Hepatic stellate cell (primary cell): ENCODE measurements around the gene ATAD1.

Experiments
- DNase-seq: peaks from one replicate; pipeline ENCODE4 v3.0.0; 2011; ENCODE audit warnings: low spot score

The ATAD1 gene

GRCh38 chr10:87715552-87716347 lies 102.3 kb downstream of the ATAD1 start:
- no peak for DNase-seq

DNA sequence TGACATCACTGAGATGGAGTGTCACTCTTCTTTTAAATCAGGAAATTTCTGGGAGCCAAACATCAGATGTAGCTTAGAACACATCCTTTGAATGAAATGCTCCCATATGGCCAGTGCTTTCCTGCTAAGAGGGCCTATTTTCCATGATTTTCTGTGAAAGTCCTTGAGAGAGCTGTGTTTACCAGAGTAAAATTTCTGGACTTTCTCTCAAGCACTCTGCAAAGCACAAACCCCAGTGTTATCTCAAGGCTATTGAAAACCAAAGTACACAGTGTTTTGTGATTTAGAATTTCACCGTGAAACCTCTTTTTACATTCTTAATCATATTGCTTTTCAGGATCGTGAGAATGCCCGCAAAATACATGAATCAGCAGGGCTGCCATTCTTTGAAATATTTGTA lies 104.3 kb downstream of the ATAD1 start:
- no peak for DNase-seq

DNA sequence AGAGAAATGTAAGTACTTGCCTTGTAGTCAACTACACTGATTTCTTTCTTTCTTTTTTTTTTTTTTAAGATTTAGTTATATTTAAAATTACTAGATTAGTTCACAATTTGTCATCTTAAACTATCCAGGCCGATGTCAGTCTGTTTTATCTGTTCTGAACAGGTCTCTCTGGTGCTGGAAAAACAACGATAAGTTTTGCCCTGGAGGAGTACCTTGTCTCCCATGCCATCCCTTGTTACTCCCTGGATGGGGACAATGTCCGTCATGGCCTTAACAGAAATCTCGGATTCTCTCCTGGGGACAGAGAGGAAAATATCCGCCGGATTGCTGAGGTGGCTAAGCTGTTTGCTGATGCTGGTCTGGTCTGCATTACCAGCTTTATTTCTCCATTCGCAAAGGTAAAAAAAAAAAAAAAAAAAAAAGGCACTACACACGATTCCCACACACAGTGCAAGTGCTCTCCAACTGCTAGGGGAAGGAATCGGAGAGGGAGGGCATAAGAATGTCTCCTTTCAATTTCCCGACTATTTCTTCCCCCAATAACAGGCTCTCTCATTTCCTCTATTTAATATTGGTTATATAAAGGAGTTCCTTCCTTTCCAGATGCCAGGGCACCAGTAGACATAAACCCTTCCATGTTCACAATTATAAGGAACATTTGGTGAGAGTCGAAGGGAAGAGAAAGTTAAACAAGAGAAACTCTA lies 105.0 kb downstream of the ATAD1 start:
- no peak for DNase-seq

DNA sequence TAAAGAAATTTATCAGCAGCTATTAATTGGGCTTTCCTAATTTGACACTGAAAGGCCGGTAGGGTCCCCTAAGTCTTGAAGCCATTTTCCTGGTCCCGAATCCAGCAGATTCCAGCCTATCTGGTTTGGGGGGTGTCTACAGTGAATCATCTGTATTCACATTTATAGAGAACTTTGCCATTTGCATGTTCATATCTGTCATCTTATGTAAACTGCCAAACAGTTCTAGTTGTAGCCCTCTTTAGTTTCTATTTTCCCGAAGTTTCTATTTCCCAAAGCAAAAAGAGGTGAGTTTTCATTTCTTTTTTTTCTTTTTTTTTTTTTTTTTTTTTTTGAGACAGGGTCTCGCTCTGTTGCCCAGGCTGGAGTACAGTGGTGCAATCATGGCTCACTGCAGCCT lies 110.8 kb downstream of the ATAD1 start:
- DNase-seq = no peak

GRCh38 chr10:87706731-87707130 lies 111.3 kb downstream of the ATAD1 start:
- DNase-seq = no peak

DNA sequence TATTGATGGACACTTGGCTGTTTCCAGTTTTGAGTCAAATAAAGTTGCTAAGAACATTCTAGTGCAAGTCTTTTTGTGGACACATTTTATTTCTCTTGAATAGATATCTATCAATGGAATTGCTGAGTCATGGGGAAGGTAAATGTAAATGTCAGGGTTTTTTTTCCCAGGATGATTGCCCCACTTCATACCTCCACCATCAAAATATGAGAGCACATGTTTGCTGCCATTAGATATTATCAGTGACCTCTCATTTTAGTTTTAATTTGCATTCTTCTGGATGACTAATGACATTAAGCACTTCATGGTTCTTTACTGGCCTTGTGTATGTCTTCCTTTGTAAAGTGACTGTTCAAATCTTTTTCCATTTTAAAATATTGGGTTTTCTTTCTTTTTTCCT lies 112.7 kb downstream of the ATAD1 start:
- no peak for DNase-seq

GRCh38 chr10:87703771-87704170 lies 114.3 kb downstream of the ATAD1 start:
- no peak for DNase-seq

DNA sequence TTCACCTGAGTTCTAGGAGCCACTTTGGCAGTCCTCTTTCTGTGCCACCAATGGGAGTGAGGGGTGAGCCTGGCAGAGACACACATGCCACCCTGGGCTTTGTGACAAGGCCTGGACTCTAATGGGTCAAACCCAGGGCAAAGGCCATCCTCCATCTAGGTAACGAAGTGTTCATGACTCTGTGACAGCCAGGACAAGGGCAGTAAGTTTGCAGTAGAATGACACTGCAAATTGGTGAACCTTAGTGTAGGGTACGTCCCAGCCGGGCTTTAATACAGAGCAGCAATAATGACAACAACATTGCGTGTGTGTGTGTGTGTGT lies 115.1 kb downstream of the ATAD1 start:
- DNase-seq = no peak

DNA sequence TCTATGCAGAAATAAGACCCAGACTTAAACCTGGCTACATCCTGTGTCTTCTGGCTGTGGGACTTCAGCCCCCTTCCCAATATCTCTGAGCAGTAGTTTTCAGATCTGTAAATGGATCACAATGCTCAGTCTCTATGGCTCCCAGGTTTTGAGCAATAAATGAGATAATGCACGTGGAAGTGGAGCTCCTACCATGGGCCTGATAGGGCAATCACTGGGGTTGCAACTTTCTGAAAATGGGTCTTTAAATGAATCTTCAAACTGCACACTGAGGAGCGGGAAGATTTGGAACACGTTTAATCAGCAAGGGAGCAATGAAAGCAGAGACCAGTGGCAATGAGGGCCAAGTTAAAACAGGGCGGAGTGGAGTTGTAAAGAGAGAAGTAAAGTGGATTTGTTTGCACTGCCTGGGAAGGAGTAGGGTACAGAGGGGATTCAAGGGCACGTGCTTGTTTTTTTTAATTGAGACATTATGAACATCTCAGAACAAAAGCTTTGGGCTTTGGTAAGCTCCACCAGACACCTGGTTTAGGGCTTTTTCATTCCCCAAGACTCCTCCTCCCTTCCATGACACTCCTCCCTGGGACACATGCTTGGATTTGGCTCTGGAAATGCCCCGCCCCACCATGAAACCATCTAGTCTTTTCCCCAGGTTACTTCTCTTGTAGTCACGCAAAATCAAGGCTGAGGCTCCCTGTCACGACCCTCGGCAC lies 115.6 kb downstream of the ATAD1 start:
- DNase-seq = no peak
